ENCODE results near the gene EPS8L2. TPM values are rescaled to one million over a fixed set of nuclear protein-coding genes. Genes with fewer than 3 reads are reported as not detected.

Gene EPS8L2
- total and polyA plus RNA-seq, 2 of the 13 experiments (the other 11 are each of a cell fraction or from before 2014, with no cell fraction given), result 89.3 to 416 TPM

- TF ChIP-seq SNAPC4 (CRISPR knock-in tag; IDR thresholded peaks at IDR 0.05) (peak; percentile 60; the same call in 1 of the 2 replicates), AHDC1 (CRISPR knock-in tag; IDR thresholded peaks at IDR 0.05; ENCODE audit: borderline replicate concordance) (peak; percentile 76; the same call in 1 of the 2 replicates), ZFP90 (CRISPR knock-in tag; IDR thresholded peaks at IDR 0.05; ENCODE audit: borderline replicate concordance) (peak; percentile 87; the same call in 1 of the 2 replicates), SCMH1 (CRISPR knock-in tag; IDR thresholded peaks at IDR 0.05; ENCODE audit: borderline replicate concordance) (no peak), ZNF264 (CRISPR knock-in tag; IDR thresholded peaks at IDR 0.05) (peak; percentile 96), TRAFD1 (CRISPR knock-in tag; IDR thresholded peaks at IDR 0.05; ENCODE audit: borderline replicate concordance) (peak; percentile 89), ZBTB7A (CRISPR knock-in tag; IDR thresholded peaks at IDR 0.05) (peak; percentile 83; the same call in 1 of the 2 replicates), ZNF660 (CRISPR knock-in tag; IDR thresholded peaks at IDR 0.05; ENCODE audit: borderline replicate concordance, low read depth) (no peak), GMEB2 (CRISPR knock-in tag; IDR thresholded peaks at IDR 0.05; ENCODE audit: low read depth) (0 out of 2 replicates have a peak, but pooled peaks have one; percentile 27), NFATC3 (CRISPR knock-in tag; IDR thresholded peaks at IDR 0.05) (no peak), SOX5 (CRISPR knock-in tag; IDR thresholded peaks at IDR 0.05; ENCODE audit: borderline replicate concordance) (peak; percentile 84), ZNF496 (CRISPR knock-in tag; IDR thresholded peaks at IDR 0.05; ENCODE audit: insufficient replicate concordance) (no peak)
These were observed 1.0 kb upstream of the EPS8L2 start (continued) for GRCh38 chr11:704781-705645.

All from HepG2 (cell line).